GM12891 (cell line): ENCODE data around the gene APMAP.

Experiments used
- PAX5 ChIP-seq: IDR thresholded peaks from 2 replicates; pipeline ENCODE4 v1.6.1; 2011; ENCODE audit warnings: low read length, moderate library complexity, mild to moderate bottlenecking; ENCODE audit not compliant: insufficient read depth, severe bottlenecking
- POLR2A ChIP-seq: IDR thresholded peaks from 2 replicates; pipeline ENCODE4 v1.6.1; 2011; ENCODE audit warnings: low read depth, low read length, control low read depth
- POLR2AphosphoS5 ChIP-seq: IDR thresholded peaks from 2 replicates; pipeline ENCODE4 v1.6.1; 2011; ENCODE audit warnings: low read depth, low read length, control low read depth
- POU2F2 ChIP-seq: IDR thresholded peaks from 2 replicates; pipeline ENCODE4 v1.6.1; 2011; ENCODE audit warnings: low read depth, mild to moderate bottlenecking, control low read depth, low read length, moderate library complexity
- TAF1 ChIP-seq: IDR thresholded peaks from 2 replicates; pipeline ENCODE4 v1.6.1; 2011; ENCODE audit warnings: low read depth, low read length, control low read depth

GRCh38 chr20:24957326-24958016 lies 35.1 kb downstream of the APMAP start:
- TF ChIP-seq POLR2A = no peak
- TF ChIP-seq POLR2AphosphoS5 = no peak
- TF ChIP-seq POU2F2 = no peak
- TF ChIP-seq TAF1 = no peak
- TF ChIP-seq PAX5 = no peak
